ENCODE measurements around the gene MLX. TPM values are rescaled to one million over a fixed set of nuclear protein-coding genes. Genes with fewer than 3 reads are reported as not detected.
"Not testable (repeated sequence)": the region's sequence is repeated elsewhere in the genome, so short reads cannot be mapped to it uniquely, and the experiment has no call there.

The MLX gene
- total and polyA plus RNA-seq, 2 experiments from 2014 or later: 22.4 to 37.1 TPM

- no peak for TF ChIP-seq CTCF (IDR thresholded peaks at IDR 0.05; ENCODE audit: low read depth, low read length)
- Histone ChIP-seq H3K36me3 (no peaks in the 10 kb centered on the region), H3K27me3 (no peaks in the 10 kb centered on the region), H3K4me1 (ENCODE audit: low read depth) (peaks cover 9% of the 10 kb centered on the region), H3K27ac (no peak overlapping the region), H3K9me3 (ENCODE audit: low read depth) (no peaks in the 10 kb centered on the region), H3K4me3 (no peak overlapping the region)
- no peak for DNase-seq (ENCODE audit: low read depth in 1 of 2, low spot score in 1 of 2)
Measured at GRCh38 chr17:42603318-42603717, 36.4 kb downstream of the MLX start.

DNA sequence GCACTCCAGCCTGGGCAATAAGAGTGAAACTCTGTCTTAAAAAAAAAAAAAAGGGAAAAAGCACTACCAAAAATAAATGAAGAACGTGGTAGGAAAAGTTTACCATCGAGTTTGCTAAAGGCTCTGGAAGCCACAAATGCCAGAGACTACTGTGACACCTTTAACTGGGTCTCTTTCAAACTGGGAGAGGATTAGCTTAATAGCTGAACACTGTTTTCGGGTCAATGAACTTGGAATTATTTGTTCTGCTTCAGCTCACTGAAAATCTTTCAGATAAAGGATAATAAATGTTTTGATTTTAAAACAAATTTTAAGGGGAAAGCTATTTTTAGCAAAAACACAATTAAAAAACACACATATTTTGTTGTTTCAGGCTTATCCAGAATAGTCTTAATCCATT lies 40.9 kb downstream of the MLX start:
- Histone ChIP-seq H3K9me3 (ENCODE audit: low read depth) (no peaks in the 10 kb centered on the region), H3K27ac (no peak overlapping the region), H3K36me3 (peaks cover 11% of the 10 kb centered on the region), H3K4me1 (ENCODE audit: low read depth) (peaks cover 17% of the 10 kb centered on the region), H3K27me3 (no peaks in the 10 kb centered on the region), H3K4me3 (peak overlapping the region; percentile 97)
- TF ChIP-seq CTCF (IDR thresholded peaks at IDR 0.05; ENCODE audit: low read depth, low read length): no peak
- DNase-seq (ENCODE audit: low read depth in 1 of 2, low spot score in 1 of 2): no peak

DNA sequence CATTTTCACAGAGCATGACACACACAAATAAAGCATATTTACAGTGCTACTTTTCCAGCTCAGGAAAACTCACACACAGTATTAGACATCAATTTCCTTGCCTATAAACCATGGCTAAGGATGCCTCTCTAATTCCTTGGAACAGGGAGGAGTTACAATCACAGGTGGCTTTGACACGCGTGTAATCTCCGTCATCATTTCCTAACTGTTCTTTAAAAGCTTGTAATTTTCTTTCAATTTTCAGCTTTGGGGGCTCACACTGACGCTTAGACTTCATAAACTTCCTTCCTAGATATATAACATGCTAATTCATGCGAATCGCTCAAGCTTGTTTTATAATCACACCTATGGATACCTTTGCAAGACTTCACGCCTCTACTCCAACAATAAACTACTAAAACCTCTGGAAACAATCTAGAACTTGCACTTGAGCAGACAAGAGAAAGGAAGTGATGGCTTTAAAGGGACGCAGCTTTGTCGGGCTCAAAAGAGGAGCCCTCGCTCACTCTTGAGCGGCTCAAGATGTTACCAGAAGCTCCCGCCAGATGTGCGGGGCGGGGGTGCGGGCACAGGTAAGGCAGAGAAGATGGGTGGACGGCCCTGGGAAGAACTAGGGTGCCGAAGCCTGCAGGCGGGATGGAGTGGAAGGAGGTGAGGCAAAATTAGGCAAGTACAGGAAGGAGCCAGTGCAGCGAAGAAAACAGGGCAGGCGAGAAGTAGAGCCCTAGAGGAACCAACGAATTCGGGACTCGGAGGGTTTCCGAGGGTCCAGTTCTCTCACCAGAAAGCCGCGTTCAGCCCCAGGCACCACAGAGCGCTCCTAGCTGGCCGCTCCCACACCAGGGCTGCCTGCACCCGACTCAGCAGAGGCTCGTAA lies 41.6 kb downstream of the MLX start:
- H3K27me3 ChIP-seq: no peaks in the 10 kb centered on the region
- TF ChIP-seq CTCF (IDR thresholded peaks at IDR 0.05; ENCODE audit: low read depth, low read length): peak; percentile 47
- peak overlapping the region; percentile 98 for H3K27ac ChIP-seq
- peaks cover 18% of the 10 kb centered on the region for H3K36me3 ChIP-seq
- H3K4me1 ChIP-seq (ENCODE audit: low read depth): peaks cover 17% of the 10 kb centered on the region
- H3K9me3 ChIP-seq (ENCODE audit: low read depth): no peaks in the 10 kb centered on the region
- peak overlapping the region; percentile 97 for H3K4me3 ChIP-seq
- no peak for DNase-seq (ENCODE audit: low read depth in 1 of 2, low spot score in 1 of 2)

DNA sequence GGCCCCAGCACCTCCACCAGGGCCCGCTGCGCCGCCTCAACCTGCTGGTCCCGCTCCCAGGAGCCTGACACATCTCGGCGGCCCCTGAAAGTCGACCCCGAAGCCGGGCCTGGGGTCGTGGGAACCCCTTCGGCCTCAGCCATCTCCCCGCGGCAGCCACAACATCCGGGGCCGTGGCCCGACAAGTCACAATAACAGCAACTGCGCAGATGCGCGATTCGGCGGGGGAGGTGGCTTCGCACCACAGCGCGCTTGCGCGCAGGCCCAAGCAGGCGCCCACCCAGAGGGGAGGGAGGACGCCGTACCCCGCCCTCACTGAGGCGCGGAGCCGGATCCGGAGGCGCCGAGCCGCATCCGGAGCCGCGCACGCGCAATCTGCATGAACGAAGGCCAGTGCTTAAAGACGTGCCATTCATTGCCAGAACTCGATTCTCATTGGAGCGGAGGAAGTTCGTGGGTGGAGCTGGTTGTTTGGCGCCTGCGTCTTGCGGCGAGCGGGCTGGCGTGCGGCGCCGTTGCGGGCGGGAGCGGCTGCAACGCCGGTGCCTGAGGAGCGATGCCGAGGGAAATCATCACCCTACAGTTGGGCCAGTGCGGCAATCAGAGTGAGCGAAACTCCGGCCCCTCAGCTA lies 42.4 kb downstream of the MLX start, which contains the start of the genes RETREG3 and TUBG1:
TSS of gene RETREG3 (minus strand) at position 193 of the 632 bp plus-strand sequence. CDS start at position 143, 50 bp downstream.
TSS of gene TUBG1 (plus strand) at position 502 of the 632 bp plus-strand sequence. CDS start at position 557, 55 bp downstream.
- peak; percentile 15 for TF ChIP-seq CTCF (IDR thresholded peaks at IDR 0.05; ENCODE audit: low read depth, low read length)
- H3K27ac ChIP-seq: peak within 1 kb of the TSS; percentile 98
- peak within 1 kb of the TSS; percentile 97 for H3K4me3 ChIP-seq
- H3K27me3 ChIP-seq: no peaks in the 10 kb centered on the region
- DNase-seq (ENCODE audit: low read depth in 1 of 2, low spot score in 1 of 2): peak; percentile 99 to 100
- H3K4me1 ChIP-seq (ENCODE audit: low read depth): peaks cover 17% of the 10 kb centered on the region
- H3K9me3 ChIP-seq (ENCODE audit: low read depth): no peaks in the 10 kb centered on the region
- H3K36me3 ChIP-seq: peaks cover 18% of the 10 kb centered on the region

DNA sequence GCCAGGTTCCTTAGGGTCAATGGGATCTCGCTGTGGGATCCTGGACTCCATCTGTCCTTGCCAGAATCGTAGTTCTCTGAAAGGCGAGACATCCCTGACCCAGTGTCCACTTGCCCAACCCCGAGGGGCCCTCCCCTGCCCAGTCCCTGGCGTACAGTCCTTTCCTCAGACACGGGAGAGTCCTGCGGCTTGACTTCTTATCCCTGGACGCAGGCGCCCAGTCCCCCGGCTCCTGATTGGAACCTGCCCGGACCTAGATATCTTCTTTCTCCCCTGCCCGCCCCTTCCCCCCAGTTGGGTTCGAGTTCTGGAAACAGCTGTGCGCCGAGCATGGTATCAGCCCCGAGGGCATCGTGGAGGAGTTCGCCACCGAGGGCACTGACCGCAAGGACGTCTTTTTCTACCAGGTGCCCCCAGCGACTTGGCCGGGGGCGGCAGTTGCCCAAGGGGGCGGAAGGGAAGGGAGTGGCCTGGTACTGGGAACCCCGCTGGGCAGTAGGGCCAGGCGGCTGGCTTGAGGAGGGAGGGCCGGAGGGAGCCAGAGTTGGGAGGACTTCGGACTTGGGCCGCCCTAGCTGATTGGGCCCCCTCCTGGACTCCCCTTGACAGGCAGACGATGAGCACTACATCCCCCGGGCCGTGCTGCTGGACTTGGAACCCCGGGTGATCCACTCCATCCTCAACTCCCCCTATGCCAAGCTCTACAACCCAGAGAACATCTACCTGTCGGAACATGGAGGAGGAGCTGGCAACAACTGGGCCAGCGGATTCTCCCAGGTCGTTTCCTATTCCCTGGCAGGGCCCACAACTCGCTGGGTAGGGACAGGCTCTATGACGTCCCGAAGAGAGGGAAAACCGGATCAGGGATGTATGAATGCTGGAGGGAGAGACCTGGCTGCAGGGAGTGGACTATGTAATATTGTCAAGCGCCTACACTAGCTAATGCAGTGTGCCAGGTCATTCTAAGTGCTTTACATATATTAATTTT lies 43.2 kb downstream of the MLX start:
- H3K36me3 ChIP-seq: peaks cover 24% of the 10 kb centered on the region
- peak overlapping the region; percentile 97 for H3K4me3 ChIP-seq
- H3K27ac ChIP-seq: peak overlapping the region; percentile 65
- H3K9me3 ChIP-seq (ENCODE audit: low read depth); H3K27me3 ChIP-seq: not testable (repeated sequence)
- H3K4me1 ChIP-seq (ENCODE audit: low read depth): peaks cover 17% of the 10 kb centered on the region
- DNase-seq (ENCODE audit: low read depth in 1 of 2, low spot score in 1 of 2): peak in 1 of 2 donors; percentile 68

Data from cardiac muscle cell (in vitro differentiated cells and primary cell).